GM18909 (cell line): ENCODE results near the gene GNB5.
"Not testable (repeated sequence)": the region's sequence is repeated elsewhere in the genome, so short reads cannot be mapped to it uniquely, and the experiment has no call there.

Experiments used
- ATAC-seq: cut with Tn5 transposase; IDR thresholded peaks from one replicate; pipeline ENCODE4 v1.9.1; 2021; ENCODE audit warnings: mild to moderate bottlenecking; ENCODE audit not compliant: unreplicated experiment, poor library complexity

GNB5 gene

DNA sequence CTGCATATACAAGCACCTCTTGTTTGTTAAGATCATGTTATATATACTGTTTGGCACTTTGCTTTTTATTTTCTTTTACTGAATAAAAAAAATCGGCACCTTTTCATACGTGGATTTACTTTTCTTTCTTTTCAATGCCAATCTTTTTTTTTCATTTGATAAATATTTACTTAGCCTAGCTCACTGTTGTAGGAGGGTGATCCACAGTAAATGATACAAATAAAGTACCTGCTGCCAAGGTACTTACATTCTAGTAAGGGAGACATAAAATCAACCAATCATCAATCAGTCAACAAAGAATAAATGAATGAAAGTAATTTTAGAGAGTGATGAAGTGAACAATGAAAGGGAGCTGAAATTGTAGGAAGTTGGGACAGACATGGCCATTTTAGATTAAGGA, 18.3 kb downstream of the GNB5 start:
- no peak for ATAC-seq

DNA sequence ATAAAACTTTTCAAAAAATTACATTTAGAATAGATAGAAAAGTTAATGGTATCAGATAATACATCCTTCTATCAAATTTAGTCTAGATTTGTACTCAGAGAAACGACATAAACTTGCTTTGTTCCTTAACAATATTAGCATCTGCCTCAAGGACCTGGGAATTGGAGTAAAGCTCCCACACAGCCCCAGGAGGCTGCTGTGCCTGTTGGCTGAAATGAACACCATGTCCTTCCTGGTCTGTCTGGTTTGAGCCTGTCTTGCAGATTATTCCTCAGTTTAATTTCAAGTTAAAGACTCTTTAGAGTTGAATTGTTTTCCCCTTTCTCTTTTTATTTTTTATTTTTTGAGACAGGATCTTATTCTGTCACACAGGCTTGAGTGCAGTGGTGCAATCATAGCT, 19.4 kb downstream of the GNB5 start:
- ATAC-seq = no peak

DNA sequence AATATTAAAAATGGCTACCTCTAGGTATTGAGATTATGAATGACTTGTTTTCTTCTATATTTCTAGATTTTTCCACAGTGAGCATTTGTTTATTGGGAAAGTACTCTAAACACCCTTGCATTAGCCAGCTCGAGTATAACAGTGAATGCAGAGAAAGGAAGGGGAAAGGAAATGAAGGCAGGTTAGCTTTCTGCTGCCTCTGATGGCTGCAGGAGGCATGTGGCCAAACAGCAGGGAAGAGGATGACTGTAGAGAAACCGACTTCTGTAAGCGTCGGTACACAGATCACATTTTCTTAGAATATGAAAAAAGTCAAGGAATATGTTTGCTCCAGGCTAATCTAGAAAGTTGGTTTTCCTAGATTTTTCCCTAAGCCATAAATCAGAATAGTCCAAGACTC, 19.8 kb downstream of the GNB5 start:
- no peak for ATAC-seq

DNA sequence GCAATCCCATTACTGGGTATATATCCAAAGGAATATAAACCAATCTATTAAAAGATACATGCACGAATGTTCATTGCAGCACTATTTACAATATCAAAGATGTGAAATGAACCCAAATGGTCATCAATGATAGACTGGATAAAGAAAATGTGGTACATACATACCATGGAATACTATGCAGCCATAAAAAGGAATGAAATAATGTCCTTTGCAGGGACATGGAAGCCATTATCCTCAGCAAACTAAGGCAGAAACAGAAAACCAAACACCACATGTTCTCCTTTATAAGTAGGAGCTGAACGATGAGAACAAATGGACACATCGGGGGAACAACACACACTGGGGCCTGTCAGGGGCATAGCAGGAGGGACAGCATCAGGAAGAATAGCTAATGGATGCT, 21.0 kb downstream of the GNB5 start:
- not testable (repeated sequence) for ATAC-seq

DNA sequence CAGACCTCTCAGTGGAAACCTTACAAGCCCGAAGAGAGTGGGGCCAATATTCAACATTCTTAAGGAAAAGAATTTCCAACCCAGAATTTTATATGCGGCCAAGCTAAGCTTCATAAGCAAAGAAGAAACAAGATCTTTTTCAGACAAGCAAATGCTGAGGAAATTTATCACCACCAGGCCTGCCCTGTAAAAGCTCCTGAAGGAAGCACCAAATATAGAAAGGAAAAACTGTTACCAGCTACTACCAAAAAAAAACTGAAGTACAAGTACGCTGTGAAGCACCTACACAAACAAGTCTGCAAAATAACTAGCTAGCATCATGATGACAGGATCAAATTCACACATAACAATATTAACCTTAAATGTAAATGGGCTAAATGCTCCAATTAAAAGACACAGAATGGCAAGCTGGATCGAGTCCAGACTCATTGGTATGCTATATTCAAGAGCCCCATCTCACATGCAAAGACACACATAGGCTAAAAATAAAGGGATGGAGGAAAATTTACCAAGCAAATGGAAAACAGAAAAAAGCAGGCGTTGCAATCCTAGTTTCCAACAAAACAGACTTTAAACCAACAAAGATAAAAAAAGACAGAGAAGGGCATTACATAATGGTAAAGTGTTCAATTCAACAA, 25.6 kb downstream of the GNB5 start:
- not testable (repeated sequence) for ATAC-seq

DNA sequence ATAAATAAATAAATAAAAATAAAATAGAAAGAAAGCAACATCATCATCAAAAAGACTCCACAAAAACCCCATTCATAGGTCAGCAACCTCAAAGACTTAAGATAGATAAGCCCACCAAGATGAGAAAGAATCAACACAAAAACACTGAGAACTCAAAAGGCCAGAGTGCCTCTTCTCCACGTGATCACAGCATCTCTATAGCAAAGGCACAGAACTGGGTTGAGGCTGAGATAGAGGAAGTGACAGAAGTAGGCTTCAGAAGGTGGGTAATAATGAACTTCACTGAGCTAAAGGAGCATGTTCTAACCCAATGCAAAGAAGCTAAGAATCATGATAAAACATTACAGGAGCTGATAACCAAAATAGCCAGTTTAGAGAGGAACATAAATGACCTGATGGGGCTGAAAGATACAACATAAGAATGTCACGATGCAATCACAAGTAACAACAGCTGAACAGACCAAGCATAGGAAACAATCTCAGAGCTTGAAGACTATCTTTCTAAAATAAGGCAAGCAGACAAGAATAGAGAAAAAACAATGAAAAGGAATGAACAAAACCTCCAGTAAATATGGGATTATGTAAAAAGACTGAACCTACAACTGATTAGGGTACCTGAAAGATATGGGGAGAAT, 26.4 kb downstream of the GNB5 start:
- ATAC-seq = no peak

DNA sequence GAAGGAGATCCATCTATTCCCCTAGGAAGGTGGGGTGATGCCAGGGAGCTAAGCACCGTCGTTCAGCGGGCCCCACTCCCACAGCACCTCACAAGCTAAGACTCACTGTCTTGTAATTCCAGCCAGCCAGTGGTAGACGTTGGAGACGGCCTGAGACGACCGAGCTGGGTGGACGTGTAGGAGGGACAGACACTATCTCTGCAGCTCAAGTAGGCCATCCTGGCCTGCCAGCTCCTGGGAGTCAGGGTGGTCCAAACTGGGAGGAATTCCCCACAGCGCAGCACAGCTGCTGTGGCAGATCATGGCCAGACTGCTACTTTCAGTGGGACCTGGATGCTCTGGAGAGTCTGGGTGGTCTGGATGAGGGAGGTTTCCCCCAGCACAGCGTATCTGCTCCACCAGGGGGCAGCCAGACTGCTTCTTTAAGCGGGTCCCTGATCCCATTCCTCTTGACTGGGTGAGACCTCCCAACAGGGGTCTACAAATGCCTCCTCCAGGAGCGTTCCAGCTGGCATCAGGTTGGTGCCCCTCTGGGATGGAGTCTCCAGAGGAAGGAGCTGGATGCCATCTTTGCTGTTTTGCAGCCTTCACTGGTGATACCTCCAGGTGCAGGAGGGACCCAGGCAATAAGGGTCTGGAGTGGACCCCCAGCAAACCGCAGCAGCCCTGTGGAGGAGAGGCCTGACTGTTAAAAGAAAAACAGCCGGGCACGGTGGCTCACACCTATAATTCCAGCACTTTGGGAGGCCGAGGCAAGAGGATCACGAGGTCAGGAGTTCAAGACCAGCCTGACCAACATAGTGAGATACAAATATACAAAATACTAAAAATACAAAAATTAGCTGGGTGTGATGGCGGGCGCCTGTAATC, 27.6 kb downstream of the GNB5 start:
- no peak for ATAC-seq

DNA sequence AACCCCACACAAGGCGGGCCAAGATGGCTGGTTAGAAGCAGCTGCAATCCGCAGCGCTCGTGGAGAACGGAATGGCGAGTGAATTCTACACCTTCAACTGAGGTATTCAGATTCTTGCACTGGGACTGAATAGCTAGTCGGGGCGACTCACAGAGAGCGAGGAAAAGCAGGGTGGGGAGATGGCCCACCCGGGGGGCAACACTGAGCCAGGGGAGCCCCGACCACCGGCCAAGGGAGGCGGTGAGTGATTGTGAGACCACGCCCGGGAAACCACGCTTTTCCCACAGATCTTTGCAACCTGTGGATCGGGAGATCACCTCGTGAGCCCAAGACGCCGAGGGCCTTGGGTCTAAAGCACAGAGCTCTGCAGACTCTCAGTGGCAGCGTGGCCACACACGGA, 28.3 kb downstream of the GNB5 start:
- no peak for ATAC-seq

DNA sequence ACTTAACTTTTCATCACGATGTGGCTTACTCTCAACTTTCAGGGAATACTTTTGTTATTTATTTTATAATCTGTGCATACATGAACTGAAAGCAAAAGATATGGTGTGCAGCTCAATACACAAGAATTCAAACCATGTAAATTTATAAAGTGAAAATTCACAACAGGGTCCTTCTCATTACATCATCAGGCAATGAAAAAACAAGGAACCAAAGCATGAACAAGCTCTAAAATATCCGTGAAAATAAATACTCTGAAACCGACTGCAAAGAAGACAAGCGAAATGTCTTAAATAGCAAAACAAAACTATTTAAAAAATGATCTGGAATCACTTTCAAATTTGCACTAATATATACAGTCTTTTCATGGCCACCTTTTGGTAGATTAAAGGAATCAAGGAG, 28.9 kb downstream of the GNB5 start:
- no peak for ATAC-seq

DNA sequence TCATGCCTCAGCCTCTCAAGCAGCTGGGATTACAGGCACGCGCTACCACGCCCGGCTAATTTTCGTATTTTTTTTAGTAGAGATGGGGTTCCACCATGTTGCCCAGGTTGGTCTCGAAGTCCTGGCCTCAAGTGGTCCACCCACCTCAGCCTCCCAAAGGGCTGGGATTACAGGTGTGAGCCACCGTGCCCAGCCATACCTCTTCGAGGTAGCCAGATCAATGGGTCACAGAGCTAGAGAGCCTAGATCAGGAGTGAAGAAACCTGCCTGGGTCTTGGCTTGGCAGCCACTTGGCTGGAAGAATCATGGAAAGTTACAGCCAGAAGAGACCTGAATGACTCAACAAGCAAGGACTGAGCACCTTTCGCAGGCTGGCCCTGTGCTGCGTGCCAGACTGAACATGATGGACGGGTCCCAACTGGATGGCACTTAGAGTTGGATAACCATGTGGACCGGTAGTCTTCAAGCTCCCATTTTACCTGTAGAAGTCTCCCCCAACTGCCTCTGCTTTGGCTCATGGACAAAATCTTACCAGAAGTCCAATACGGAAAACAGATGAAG, 29.7 kb downstream of the GNB5 start:
- ATAC-seq = no peak

DNA sequence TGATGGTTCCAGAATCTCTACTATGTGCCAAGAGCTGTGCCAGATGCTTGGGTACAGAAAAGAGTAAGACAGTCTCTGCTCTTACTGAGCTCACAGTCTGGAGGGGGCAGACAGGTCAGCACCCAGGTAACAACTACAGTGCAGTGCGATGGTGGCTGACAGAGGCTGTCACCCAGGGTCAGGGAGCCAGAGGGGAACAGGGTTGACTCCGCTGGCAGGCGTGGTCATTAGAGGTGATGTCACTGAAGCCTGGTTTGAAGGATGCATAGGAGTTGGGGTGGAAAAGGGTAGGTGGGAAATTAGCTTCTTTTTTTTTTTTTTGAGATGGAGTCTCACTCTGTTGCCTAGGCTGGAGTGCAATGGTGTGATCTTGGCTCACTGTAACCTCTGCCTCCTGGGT, 31.5 kb downstream of the GNB5 start:
- no peak for ATAC-seq

DNA sequence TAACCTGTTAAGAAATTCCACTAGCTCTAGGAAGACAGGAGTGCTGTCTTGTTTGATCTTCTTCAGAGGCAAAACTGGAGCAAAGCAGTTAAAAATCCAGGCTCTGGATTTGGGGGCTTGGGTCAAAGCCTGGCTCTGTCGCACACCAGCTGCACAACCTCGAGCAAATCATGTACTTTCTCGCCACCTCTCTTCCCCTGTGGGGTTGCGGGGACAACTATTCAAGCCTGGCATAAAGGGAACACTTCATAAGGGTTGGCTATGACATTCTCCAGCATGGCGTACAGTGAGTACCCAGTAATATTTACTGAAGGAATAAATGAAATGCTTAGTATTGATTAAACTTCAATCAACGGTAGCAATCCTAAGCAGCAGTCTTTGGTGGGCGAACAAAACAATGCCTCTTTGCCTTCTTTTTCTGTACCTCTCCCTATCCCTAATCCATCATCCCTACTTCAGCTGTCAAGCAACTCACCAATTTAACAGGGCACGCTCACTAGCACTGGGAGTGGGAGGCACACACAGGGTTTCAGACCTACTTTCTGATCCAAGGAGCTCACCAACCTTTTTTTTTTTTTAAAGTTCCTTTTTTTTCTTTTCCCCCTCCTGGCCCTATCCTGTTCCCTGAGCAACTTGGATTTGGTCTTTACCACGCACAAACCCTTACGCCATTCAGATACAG, 33.0 kb downstream of the GNB5 start:
- ATAC-seq = no peak

DNA sequence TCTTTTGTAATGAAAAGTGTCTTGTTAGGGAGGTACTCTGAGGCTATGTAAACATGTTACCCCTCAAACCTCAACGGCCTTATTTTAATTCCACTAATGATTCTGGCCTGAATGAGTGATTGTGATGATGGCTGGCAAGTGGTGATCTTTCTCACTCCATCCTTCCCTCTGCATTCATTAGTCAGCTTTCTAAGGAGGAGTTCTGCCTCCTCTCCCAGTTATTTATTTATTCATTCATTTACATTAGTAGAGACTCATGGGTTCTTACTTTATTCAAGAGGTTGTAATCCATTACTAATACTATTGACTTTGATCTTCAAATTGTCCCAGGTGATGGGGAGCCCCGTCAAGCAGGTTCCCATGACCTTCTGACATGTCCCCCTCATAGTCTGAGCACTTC, 35.3 kb downstream of the GNB5 start:
- ATAC-seq = no peak

DNA sequence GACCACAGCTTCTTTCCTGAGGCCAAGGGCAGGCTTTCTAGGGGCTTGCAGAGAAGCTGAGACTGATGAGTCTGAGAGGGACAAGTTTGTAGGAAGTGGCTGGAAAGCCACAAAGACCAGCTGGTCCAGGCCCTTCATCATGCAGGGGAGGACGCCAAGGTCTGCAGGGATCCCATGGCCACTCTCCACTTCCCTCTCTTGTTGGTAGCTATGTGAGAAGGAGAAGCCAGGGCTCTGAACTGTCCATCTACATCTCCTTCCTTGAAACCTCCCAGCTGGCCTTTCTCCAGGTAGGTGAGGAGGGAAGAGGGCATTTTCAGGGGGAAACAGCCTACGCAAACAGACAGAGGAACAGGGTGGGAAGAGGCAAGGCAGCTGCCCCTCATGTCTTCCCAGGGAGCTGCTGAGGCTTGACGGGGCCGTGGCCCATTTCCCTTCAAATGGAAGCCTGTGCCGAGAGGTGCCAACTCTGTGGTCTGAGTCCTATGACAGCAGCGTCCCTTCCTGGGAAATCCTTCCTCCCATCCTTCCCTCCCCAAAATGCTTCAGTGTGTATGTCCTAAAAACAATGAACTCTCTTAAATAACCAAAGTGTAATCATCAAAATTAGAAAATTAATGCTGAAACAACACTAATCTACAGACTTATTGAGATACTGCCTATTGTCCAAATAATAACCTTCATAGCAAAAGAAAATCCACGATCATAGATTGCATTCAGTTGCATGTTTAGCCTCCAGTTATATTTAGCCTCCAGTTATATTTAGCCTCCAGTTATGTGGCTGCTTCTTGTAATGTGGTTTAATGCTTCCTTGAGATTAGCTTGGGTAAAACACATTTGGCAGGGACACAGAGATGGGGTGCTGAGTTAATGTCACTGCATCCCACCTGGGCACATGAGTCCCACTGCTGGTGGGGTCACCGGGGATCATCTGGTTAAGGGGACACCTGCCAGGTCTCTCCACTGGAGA, 36.0 kb downstream of the GNB5 start:
- no peak for ATAC-seq

DNA sequence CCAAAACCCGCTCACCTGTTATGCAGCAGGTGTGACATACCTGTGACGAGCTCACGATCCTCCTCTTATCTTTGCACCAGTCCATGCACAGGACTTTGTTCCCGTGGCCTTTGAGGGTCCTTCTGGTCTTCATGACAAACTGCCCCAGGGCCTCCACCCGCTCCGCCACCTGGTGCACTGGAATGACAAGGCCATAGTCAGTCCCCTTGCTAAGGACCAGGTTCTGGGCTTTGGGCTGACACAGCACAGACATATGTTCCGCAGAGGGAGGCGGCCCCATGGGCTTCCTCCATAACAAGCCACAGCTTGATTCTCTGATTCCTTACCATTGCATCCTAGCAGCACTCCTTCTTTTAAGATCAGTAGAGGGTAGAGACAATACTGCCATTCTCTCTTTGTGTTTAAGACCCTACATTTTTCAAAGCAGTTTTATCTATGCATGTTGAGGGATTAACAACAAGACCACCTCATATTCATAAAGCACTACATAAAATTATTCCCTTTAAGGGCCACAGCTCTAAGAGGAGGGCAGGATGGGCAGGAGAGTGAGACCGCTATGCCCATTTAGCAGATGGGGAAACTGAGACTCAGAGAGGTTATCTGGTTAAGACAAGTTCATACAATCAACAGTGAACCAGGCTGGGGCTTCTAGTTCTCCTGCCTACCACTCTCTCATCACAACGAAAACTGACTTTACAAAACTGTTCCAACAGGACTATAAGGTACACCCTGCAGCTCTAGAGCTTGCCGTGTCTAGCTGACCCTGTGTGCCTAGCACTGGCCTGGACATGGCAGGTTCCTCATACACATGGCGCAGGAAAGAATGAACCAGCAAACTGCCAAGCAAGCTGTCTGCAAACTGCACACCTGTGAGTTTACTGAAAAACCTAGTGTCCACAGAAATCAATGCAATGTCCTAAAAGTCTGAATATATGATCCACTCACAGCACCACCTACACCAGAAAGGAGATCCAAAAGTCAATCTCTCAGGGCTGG, 37.0 kb downstream of the GNB5 start:
- no peak for ATAC-seq

DNA sequence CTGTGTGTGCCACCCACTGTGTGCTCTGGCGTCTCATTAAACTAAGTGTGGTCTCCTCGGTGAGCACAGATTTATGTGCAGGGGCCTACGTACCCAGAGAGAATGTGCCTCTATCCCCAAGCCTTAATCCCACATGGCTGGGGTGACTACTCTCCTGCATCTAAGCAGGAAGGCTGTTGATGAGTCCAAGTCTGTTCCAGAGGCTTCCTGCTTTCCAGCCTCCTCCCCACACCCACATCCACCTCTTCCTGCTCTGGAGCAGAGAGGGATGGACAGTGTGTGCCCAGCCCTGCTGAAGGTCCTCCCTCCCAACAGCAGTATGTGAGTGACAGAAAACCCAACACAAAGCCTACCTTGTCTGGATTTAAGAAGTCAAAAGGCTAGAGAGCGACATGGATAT, 39.8 kb downstream of the GNB5 start:
- ATAC-seq = no peak

DNA sequence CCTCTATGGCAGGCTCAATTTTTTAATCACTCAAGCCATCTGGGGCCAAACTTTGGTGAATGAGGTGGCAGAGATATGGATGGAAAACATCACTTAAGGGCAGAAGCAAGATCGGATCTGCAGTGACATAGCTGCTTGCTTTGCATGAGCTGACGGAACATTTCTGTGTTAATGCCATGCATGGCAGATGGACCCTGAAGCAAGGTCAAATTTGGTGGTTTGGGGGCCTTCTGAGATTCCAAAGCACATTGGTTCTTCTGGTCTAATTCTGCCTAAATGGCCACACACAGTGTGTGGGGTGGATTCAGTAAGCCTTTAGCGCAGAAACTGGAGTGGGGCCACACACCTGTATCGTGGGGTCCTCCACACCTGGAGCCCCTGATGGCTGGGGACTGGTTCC, 40.3 kb downstream of the GNB5 start:
- ATAC-seq = no peak

DNA sequence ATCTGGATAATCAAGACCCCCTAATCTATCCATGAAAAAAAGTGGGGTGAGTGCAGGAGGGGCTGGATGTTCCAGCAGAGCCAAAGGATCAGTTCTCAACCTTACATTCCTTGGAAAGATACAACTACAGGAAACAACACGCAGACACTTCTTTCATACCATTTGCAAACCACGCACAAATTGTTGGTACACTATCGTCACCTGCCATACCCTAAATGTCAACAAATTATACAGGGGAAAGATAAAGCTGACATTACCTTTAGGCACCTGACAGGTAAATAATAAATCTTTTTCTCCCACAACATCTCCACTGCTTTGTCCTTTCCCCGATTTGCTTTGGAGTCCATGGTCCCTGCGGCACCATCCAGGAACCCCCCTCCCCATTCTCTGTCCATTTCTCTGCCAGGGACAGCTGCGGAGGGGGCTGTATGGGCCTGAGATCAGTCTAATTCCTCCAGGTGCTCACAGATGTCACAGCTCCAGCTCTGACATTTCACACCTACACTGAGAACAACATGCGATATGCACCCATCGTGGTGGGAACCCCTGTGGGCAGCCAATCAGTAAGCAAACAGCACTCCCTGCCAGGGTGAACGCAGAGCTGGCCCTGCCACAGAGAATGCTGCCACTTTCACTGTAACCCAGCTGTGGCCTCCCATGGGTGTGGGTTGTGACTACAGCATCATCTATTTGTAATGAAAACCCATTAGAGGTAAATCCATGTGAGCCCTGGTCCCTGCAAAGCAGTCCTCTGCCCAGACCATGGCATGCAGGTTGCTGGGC, 41.0 kb downstream of the GNB5 start:
- ATAC-seq = no peak
